GM10248 (cell line): ENCODE measurements around the gene KRTAP12-4.

Experiments used
- CTCF ChIA-PET: fragments of 300-600 bp; sonication (Branson Sonifier 250); formaldehyde crosslinking; extraction: SDS; loops from one replicate; lab custom pipeline; 2021; ENCODE audit warnings: antibody characterized with exemption; lab: Yijun Ruan, JAX
- POLR2A ChIA-PET: fragments of 350-650 bp; sonication (Branson Sonifier 250); formaldehyde crosslinking; extraction: SDS; loops from one replicate; lab custom pipeline; 2020; ENCODE audit warnings: antibody characterized with exemption; lab: Yijun Ruan, JAX
- DNase-seq: peaks from one replicate; pipeline ENCODE4 v3.0.0; 2012; ENCODE audit errors: extremely low spot score
- CTCF ChIP-seq: IDR thresholded peaks from 2 replicates; pipeline ENCODE4 v1.5.1; 2012; ENCODE audit warnings: mild to moderate bottlenecking, low read depth; ENCODE audit errors: extremely low read depth, missing control alignments, control extremely low read depth

Gene KRTAP12-4

GRCh38 chr21:44681861-44682579, 27.6 kb upstream of the KRTAP12-4 start, which contains the start of gene KRTAP12-1:
TSS of gene KRTAP12-1 (minus strand) at chr21:44682163. CDS start at chr21:44682123, 40 bp downstream.
- no peak for DNase-seq
- POLR2A ChIA-PET = no interaction called here
- TF ChIP-seq CTCF = no peak
- CTCF ChIA-PET = interaction anchor here (1.1 kb wide), 1 partner anchor 71 kb away, joined by 3 read pairs; no protein-coding TSS in a partner anchor

- POLR2A ChIA-PET = no interaction called here
- TF ChIP-seq CTCF = no peak
- no peak for DNase-seq
- CTCF ChIA-PET = interaction anchor here (1.1 kb wide), 1 partner anchor 72 kb away, joined by 3 read pairs; no protein-coding TSS in a partner anchor
These were observed 26.7 kb upstream of the KRTAP12-4 start for GRCh38 chr21:44681152-44681551.

- POLR2A ChIA-PET = no interaction called here
These were observed 23.4 kb upstream of the KRTAP12-4 start for GRCh38 chr21:44677881-44678280.

GRCh38 chr21:44671911-44672310, 17.5 kb upstream of the KRTAP12-4 start:
- DNase-seq = no peak
- no peak for TF ChIP-seq CTCF
- POLR2A ChIA-PET = no interaction called here
- CTCF ChIA-PET = no interaction called here

More at GRCh38 chr21:44677881-44678280, 23.4 kb upstream of the KRTAP12-4 start:
- CTCF ChIA-PET = no interaction called here
- DNase-seq = no peak
- TF ChIP-seq CTCF = no peak

- POLR2A ChIA-PET = no interaction called here
- CTCF ChIA-PET = no interaction called here
- TF ChIP-seq CTCF = no peak
- DNase-seq = no peak
These were observed 16.4 kb upstream of the KRTAP12-4 start for GRCh38 chr21:44670642-44671432.

- CTCF ChIA-PET = interaction anchor here (1.4 kb wide), 1 partner anchor 10 kb away, joined by 3 read pairs; the partner anchor contains the start of gene KRTAP12-3
- POLR2A ChIA-PET = no interaction called here
- TF ChIP-seq CTCF = no peak
- DNase-seq = no peak
These were observed 13.2 kb upstream of the KRTAP12-4 start for GRCh38 chr21:44667612-44668011.
